Measurements from ENCODE around the gene CDKL1.
A peak's percentile ranks its signal among the peaks of the same experiment; 100 is the strongest.
"Not testable (repeated sequence)": the region's sequence is repeated elsewhere in the genome, so short reads cannot be mapped to it uniquely, and the experiment has no call there.

The CDKL1 gene

GRCh38 chr14:50335989-50336824, 60.5 kb downstream of the CDKL1 start:
- DNase-seq (ENCODE audit: low read depth in 1 of 2, low spot score in 1 of 2) = no peak

- DNase-seq (ENCODE audit: low read depth in 1 of 2, low spot score in 1 of 2) = no peak
These were observed 61.3 kb downstream of the CDKL1 start for GRCh38 chr14:50335389-50335788.

GRCh38 chr14:50334211-50334610, 62.5 kb downstream of the CDKL1 start:
- no peak for DNase-seq (ENCODE audit: low read depth in 1 of 2, low spot score in 1 of 2)

DNA sequence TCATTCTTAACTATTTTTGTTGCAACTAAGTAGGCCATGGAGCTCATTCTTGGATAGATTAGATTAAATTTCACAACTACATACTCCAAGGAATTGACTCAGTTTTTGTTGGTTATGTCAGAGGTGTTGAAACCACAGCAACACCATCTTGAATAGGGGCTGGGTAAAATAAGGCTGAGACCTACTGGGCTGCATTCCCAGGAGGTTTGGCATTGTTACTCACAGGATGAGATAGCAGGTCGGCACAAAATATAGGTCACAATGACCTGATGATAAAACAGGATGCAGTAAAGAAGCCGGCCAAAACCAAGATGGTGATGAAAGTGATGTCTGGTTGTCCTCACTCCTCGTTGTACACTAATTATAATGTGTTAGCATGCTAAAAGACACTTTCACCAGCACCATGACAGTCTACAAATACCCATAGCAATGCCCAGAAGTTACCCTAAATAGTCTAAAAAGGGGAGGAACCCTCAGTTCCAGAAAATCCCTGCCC, 63.6 kb downstream of the CDKL1 start:
- DNase-seq (ENCODE audit: low read depth in 1 of 2, low spot score in 1 of 2) = no peak

- no peak for DNase-seq (ENCODE audit: low read depth in 1 of 2, low spot score in 1 of 2)
These were observed 65.1 kb downstream of the CDKL1 start for GRCh38 chr14:50331596-50331995.

GRCh38 chr14:50321009-50321660, 75.5 kb downstream of the CDKL1 start:
- peak; percentile 8 to 28 for DNase-seq (ENCODE audit: low read depth in 1 of 2, low spot score in 1 of 2)

GRCh38 chr14:50320283-50320682, 76.4 kb downstream of the CDKL1 start:
- DNase-seq (ENCODE audit: low read depth in 1 of 2, low spot score in 1 of 2) = no peak

- no peak for DNase-seq (ENCODE audit: low read depth in 1 of 2, low spot score in 1 of 2)
These were observed 77.0 kb downstream of the CDKL1 start for GRCh38 chr14:50319721-50320120.

GRCh38 chr14:50319293-50319692, 77.4 kb downstream of the CDKL1 start:
- DNase-seq (ENCODE audit: low read depth in 1 of 2, low spot score in 1 of 2) = no peak

DNA sequence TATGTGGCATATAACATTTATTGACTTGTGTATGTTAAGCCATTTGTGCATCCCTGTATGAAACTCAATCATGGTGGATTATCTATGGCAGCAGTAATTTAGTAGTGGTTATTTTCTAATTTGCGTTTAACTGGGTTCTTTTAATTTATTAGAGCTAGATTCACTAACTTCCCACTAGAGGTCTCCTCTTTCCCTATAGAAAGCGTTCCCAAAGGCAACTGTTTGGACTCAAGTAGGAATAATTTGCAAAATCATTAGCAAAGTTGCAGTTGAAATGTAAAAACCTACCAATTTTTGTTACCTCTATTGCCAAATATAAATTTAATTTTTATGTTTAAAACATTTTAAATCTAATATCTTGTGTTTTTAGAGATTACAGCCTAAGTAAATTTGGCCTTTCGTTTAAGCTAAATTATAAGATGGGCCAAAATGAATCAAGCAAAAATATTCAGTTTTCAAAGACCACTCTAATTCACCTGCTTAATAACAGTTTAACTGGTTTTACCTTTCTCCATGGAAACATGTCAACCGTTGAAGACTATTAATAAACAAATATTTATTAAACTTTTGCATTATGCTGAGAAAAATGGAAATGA, 78.6 kb downstream of the CDKL1 start:
- no peak for DNase-seq (ENCODE audit: low read depth in 1 of 2, low spot score in 1 of 2)

DNA sequence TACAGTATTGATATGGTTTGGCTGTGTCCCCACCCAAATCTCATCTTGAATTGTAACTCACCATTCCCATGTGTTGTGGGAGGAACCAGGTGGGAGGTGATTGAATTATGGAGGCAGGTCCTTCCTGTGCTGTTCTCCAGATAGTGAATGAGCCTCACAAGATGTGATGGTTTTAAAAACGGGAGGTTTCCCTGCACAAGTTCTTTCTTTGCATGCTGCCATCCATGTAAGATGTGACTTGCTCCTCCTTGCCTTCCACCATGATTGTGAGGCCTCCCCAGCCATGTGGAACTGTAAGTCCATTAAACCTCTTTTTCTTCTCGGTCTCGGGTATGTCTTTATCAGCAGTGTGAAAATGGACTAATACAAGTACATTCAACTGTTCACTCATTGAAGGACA, 82.6 kb downstream of the CDKL1 start:
- not testable (repeated sequence) for DNase-seq (ENCODE audit: low read depth in 1 of 2, low spot score in 1 of 2)

DNA sequence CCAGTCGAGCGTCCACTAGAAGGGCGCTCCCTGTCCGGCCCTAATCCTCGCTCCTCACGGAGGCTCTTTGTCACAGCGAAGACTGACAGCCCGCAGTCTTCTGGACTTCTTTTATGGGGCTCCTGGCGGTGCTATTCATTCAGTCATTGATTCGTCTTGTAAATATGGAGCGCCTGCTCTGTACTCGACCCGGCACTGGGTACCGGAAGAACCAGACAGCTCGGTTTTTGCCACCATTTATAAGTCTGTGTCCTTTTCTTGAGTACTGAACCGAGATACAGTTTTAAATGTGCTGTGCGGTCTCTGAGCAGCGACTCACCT, 84.0 kb downstream of the CDKL1 start:
- DNase-seq (ENCODE audit: low read depth in 1 of 2, low spot score in 1 of 2) = no peak

DNA sequence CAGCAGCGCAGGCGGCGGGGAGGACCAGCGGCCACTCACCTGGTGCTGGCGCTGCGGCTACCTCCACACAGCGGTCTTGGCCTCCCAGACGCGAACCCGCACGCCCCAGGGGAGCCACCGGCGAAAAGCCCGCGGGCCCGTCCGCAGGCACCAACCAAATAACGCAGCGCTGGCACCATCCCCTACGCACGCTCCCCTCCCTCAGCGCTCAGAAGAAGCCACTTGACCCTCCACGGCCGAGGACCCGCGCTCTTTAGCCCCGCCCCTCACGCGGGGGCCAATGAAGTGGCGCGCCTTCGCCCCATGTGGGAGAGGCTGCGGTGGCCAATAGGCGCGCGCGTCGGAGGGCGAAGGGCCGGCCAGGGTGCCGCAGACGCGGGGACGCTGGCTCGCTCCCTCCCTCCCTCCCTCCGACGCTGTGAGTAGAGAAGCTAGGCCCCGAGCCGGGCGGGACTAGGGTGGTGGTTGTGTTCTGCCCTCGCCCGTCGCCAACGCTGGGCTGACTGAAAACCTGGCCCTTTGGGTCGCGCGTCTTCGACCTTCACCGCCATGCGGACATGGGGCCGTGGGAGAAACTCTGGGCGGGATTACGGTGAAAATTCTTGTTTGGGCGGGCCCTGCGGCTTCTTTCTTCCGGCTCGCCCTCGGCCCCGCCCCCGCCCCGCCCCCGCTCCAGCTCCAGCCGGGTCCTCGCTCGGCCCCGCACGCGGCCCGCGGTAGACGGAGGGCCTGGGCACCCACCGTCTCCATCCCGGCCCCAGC, 84.5 kb downstream of the CDKL1 start, which contains the start of the genes DMAC2L and L2HGDH:
Gene DMAC2L (plus strand): TSS at position 353 of the 762 bp plus-strand sequence. CDS start 9,164 bp downstream, outside the sequence.
Gene L2HGDH (minus strand): TSS at position 258 of the 762 bp plus-strand sequence. CDS start 79 bp downstream, at position 179.
- DNase-seq (ENCODE audit: low read depth in 1 of 2, low spot score in 1 of 2) = peak; percentile 75 to 84

GRCh38 chr14:50311337-50311971, 85.2 kb downstream of the CDKL1 start:
- no peak for DNase-seq (ENCODE audit: low read depth in 1 of 2, low spot score in 1 of 2)

DNA sequence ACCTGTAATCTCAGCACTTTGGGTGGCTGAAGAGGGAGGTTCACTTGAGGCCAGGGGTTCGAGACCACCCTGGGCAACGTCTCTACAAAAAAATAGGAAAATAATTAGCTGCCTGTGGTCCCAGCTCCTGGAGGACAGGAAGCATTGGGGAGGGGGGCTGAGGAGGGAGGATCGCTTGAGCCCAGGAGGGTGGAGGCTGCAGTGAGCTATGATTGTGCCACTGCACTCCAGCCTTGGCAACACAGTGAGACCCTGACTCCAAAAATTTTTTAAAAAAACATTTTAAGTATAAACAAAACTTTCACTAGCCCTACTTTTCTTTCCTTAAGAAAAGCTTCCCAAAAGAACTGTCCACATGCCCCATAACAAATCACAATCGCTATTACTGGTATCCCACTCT, 86.2 kb downstream of the CDKL1 start:
- DNase-seq (ENCODE audit: low read depth in 1 of 2, low spot score in 1 of 2) = no peak

DNA sequence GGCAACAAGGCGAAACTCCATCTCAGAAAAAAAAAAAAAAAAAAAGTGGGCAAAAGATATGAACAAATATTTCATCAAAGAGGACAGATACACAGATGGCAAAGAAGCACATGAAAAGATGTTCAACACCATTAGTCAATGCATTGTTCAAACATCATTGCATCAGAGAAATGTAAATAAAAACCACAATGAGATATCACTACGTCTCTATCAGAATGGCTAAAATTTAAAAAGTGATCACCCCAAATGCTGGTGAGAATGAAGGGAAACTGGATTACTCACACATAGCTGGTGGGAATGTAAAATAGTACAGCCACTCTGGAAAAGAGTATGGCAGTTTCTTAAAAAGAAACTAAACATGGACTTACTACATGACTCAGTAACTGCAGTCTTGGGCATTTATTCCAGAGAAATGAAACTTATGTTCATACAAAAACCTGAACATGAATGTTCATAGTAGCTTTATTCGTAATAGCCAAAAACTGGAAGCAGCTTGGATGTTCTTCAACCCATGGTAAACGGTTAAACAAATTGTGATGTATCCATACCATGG, 88.2 kb downstream of the CDKL1 start:
- no peak for DNase-seq (ENCODE audit: low read depth in 1 of 2, low spot score in 1 of 2)

DNA sequence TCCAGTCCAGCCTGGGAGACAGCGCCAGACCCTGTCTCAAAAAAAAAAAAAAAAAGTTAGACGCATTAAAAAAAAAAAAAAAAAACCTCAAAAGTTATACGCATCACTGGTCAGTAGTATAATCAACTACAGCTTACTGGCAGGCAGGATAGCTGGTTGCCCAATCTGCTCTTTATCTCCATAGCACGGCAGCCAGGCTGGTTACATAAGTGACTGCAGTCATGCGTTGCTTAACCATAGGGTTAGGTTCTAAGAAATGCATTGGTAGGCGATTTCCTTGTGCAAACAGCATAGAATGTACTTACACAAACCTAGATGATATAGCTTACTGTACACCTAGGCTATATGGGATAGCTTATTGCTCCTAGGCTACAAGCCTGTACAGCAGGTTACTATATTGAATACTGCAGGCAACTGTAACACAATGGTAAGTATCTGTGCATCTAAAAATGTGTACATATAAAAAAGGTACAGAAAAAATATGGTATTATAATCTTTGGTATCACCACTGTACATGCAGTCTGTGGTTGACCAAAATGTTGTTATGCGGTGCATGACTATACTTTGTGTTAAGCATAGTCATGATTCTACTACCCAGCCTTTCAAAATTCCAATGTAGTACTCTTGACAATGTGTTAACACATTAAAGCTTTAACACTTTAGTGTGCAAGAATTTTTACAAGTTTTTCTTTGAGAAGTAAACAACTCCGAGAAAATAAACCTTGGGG, 92.8 kb downstream of the CDKL1 start:
- DNase-seq (ENCODE audit: low read depth in 1 of 2, low spot score in 1 of 2) = no peak

- no peak for DNase-seq (ENCODE audit: low read depth in 1 of 2, low spot score in 1 of 2)
These were observed 94.8 kb downstream of the CDKL1 start for GRCh38 chr14:50301914-50302313.

GRCh38 chr14:50299585-50299984, 97.1 kb downstream of the CDKL1 start:
- DNase-seq (ENCODE audit: low read depth in 1 of 2, low spot score in 1 of 2) = no peak

- DNase-seq (ENCODE audit: low read depth in 1 of 2, low spot score in 1 of 2) = no peak
These were observed 106.4 kb downstream of the CDKL1 start for GRCh38 chr14:50290306-50290705.
